DOHH2 (cell line): ENCODE measurements around the gene PCDH17.

Source experiments
- H3F3A ChIP-seq: fragments of 200-600 bp; sonication (generic), shearing (Covaris generic); 2 replicates; pipeline ENCODE4 v1.6.0; 2016; ENCODE audit warnings: antibody characterized with exemption, mild to moderate bottlenecking; ENCODE audit not compliant: control insufficient read depth, insufficient read depth
- H3K27ac ChIP-seq: fragments of 200-600 bp; sonication (generic); 2 replicates; pipeline ENCODE4 v1.5.1; 2014; ENCODE audit warnings: low read depth, mild to moderate bottlenecking, low read length, moderate library complexity
- H3K27me3 ChIP-seq: fragments of 200-600 bp; sonication (generic); 2 replicates; pipeline ENCODE4 v1.6.1; 2014; ENCODE audit warnings: mild to moderate bottlenecking, low read length, mixed read lengths; ENCODE audit not compliant: control insufficient read depth
- H3K36me3 ChIP-seq: fragments of 200-600 bp; sonication (generic); 2 replicates; pipeline ENCODE4 v1.6.1; 2014; ENCODE audit warnings: mild to moderate bottlenecking, low read length, moderate library complexity, mixed read lengths; ENCODE audit not compliant: control insufficient read depth
- H3K4me1 ChIP-seq: fragments of 200-600 bp; sonication (generic); 2 replicates; pipeline ENCODE4 v1.6.1; 2014; ENCODE audit warnings: mild to moderate bottlenecking, low read length, mixed read lengths; ENCODE audit not compliant: control insufficient read depth
- H3K4me2 ChIP-seq: fragments of 200-600 bp; sonication (generic); 2 replicates; pipeline ENCODE4 v1.6.0; 2014; ENCODE audit warnings: mild to moderate bottlenecking, low read length, moderate library complexity
- H3K4me3 ChIP-seq: fragments of 200-600 bp; sonication (generic); 2 replicates; pipeline ENCODE4 v1.5.1; 2014; ENCODE audit warnings: mild to moderate bottlenecking, low read length, mixed read lengths
- H3K79me2 ChIP-seq: fragments of 200-600 bp; sonication (generic); 2 replicates; pipeline ENCODE4 v1.6.1; 2014; ENCODE audit warnings: mild to moderate bottlenecking, low read length, mixed read lengths; ENCODE audit not compliant: control insufficient read depth
- H3K9me2 ChIP-seq: fragments of 200-600 bp; sonication (generic); replicated peaks from 2 replicates; pipeline ENCODE4 v1.6.1; 2014; ENCODE audit warnings: mild to moderate bottlenecking, low read length, mixed read lengths; ENCODE audit not compliant: control insufficient read depth
- H3K9me3 ChIP-seq: fragments of 200-600 bp; sonication (generic); 2 replicates; pipeline ENCODE4 v1.6.1; 2014; ENCODE audit warnings: antibody characterized with exemption, low read length, mixed read lengths; ENCODE audit not compliant: control insufficient read depth, insufficient read depth
- H4K20me1 ChIP-seq: fragments of 200-600 bp; sonication (generic); 2 replicates; pipeline ENCODE4 v1.6.0; 2014; ENCODE audit warnings: low read depth, mild to moderate bottlenecking, antibody characterized with exemption, low read length, moderate library complexity; ENCODE audit not compliant: control insufficient read depth, insufficient read depth
- CTCF ChIP-seq: fragments of 200-600 bp; sonication (generic); IDR thresholded peaks from one replicate; pipeline ENCODE4 v1.5.1; 2014; ENCODE audit warnings: antibody characterized with exemption, mild to moderate bottlenecking, low read depth, low read length; ENCODE audit not compliant: poor library complexity, severe bottlenecking
- EZH2phosphoT487 ChIP-seq: fragments of 200-600 bp; sonication (generic); IDR thresholded peaks from 2 replicates; pipeline ENCODE4 v1.6.1; 2017; ENCODE audit warnings: borderline replicate concordance, mild to moderate bottlenecking, antibody characterized with exemption, low read length, moderate library complexity, mixed read lengths

PCDH17 gene

GRCh38 chr13:57672168-57672567, 40.6 kb downstream of the PCDH17 start:
- Histone ChIP-seq H3K27me3 (no peaks in the 10 kb centered on the region), H3F3A (no peaks in the 10 kb centered on the region), H3K79me2 (no peaks in the 10 kb centered on the region), H3K4me1 (no peaks in the 10 kb centered on the region), H4K20me1 (no peaks in the 10 kb centered on the region), H3K4me3 (no peak overlapping the region), H3K27ac (no peak overlapping the region), H3K4me2 (no peak overlapping the region), H3K9me2 (no peaks in the 10 kb centered on the region), H3K36me3 (no peaks in the 10 kb centered on the region), H3K9me3 (no peaks in the 10 kb centered on the region)
- TF ChIP-seq EZH2phosphoT487, result no peak
- TF ChIP-seq CTCF, result no peak

GRCh38 chr13:57673197-57673596, 41.7 kb downstream of the PCDH17 start:
- no peaks in the 10 kb centered on the region for H4K20me1 ChIP-seq
- no peaks in the 10 kb centered on the region for H3K27me3 ChIP-seq
- no peaks in the 10 kb centered on the region for H3K4me1 ChIP-seq
- H3F3A ChIP-seq, result no peaks in the 10 kb centered on the region
- no peak overlapping the region for H3K4me2 ChIP-seq
- no peaks in the 10 kb centered on the region for H3K36me3 ChIP-seq
- no peak overlapping the region for H3K27ac ChIP-seq
- TF ChIP-seq EZH2phosphoT487, result no peak
- no peak for TF ChIP-seq CTCF
- no peaks in the 10 kb centered on the region for H3K9me3 ChIP-seq
- H3K4me3 ChIP-seq, result no peak overlapping the region
- no peaks in the 10 kb centered on the region for H3K79me2 ChIP-seq
- H3K9me2 ChIP-seq, result no peaks in the 10 kb centered on the region

GRCh38 chr13:57675526-57675925, 44.0 kb downstream of the PCDH17 start:
- Histone ChIP-seq H3K4me1 (no peaks in the 10 kb centered on the region), H3K4me2 (no peak overlapping the region), H3K4me3 (no peak overlapping the region), H3K27ac (no peak overlapping the region), H3K79me2 (no peaks in the 10 kb centered on the region), H3K9me3 (no peaks in the 10 kb centered on the region), H3F3A (no peaks in the 10 kb centered on the region), H3K27me3 (no peaks in the 10 kb centered on the region), H3K9me2 (no peaks in the 10 kb centered on the region), H3K36me3 (no peaks in the 10 kb centered on the region), H4K20me1 (no peaks in the 10 kb centered on the region)
- TF ChIP-seq EZH2phosphoT487 (no peak), CTCF (no peak)

DNA sequence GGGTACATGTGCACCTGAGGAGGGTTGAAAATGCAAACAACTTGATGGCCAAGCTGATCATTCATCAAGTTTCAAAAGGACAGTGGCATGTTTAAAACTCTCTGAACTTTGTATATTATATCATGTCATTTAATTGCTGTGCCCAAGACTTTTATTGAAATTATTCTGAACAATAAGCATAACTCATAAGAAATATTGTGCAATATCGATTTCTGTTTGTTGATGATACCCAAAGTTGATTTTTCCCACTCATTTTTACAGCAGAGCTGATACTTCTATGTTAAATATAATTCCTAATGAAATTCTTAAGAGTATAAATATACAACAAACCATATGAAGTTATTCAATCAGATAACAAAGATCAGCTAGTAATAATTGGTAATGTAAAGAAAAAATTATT, 49.1 kb downstream of the PCDH17 start:
- H3K4me1 ChIP-seq, result no peaks in the 10 kb centered on the region
- no peaks in the 10 kb centered on the region for H3K9me2 ChIP-seq
- H3F3A ChIP-seq, result no peaks in the 10 kb centered on the region
- no peaks in the 10 kb centered on the region for H3K36me3 ChIP-seq
- H3K27ac ChIP-seq, result no peak overlapping the region
- H3K4me3 ChIP-seq, result no peak overlapping the region
- H4K20me1 ChIP-seq, result no peaks in the 10 kb centered on the region
- H3K27me3 ChIP-seq, result no peaks in the 10 kb centered on the region
- H3K4me2 ChIP-seq, result no peak overlapping the region
- H3K79me2 ChIP-seq, result no peaks in the 10 kb centered on the region
- TF ChIP-seq CTCF (no peak), EZH2phosphoT487 (no peak)
- no peaks in the 10 kb centered on the region for H3K9me3 ChIP-seq
